HG03280 (cell line): ENCODE data around the gene COX5A.
A peak's percentile ranks its signal among the peaks of the same experiment; 100 is the strongest.

Source experiments
- ATAC-seq: cut with Tn5 transposase; IDR thresholded peaks from one replicate; pipeline ENCODE4 v1.9.1; 2021; ENCODE audit warnings: mild to moderate bottlenecking, moderate library complexity; ENCODE audit not compliant: unreplicated experiment

COX5A gene

DNA sequence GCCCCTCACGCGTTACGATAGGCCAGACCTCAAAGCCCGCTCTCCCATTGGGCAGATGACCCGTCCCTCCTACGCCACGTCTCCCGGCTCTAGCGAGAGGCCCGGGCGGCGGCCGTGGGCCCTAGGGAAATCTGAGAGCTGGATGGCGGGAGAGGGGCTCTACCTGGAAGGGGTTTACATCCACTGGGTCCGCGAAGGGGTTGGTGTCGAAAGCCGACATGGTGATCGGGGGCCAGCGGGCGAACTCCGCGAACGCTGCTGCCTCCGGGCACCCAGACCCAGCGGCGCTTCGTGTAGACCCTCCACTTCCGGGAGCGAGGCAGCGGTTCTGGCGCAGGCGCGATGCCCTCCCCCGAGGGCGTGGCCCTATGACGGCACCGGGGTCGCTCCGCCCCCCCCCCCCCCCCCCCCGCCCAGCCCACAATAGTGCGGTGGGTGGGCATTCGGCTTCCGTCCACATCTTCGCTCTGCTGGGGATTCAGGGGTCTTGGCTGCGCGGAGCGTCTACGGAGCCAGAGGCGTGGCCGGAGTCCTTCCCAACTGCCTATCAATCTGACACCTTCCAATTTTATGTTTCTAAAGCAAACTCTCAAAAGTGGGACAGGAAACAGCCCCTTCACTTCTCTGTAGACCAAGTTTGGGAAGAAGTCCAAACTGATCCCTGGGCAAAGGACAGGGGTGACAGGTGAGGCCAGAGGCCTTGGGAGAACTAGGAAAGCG, 64.7 kb downstream of the COX5A start, which contains the start of gene SCAMP2:
Gene SCAMP2 (minus strand): TSS at position 330 of the 720 bp plus-strand sequence. CDS start 110 bp downstream, at position 220.
- ATAC-seq: peak; percentile 84

- no peak for ATAC-seq
Measured at GRCh38 chr15:74872702-74873035, 65.2 kb downstream of the COX5A start.

- no peak for ATAC-seq
Measured at GRCh38 chr15:74870436-74871215, 67.2 kb downstream of the COX5A start.
